ENCODE data around the gene HOXC4. TPM values are rescaled to one million over a fixed set of nuclear protein-coding genes. Genes with fewer than 3 reads are reported as not detected.
"Not testable (repeated sequence)": the region's sequence is repeated elsewhere in the genome, so short reads cannot be mapped to it uniquely, and the experiment has no call there.

The HOXC4 gene
- total and polyA plus RNA-seq, 9 donors: 10.1 to 29.6 (median 21.6) TPM

DNA sequence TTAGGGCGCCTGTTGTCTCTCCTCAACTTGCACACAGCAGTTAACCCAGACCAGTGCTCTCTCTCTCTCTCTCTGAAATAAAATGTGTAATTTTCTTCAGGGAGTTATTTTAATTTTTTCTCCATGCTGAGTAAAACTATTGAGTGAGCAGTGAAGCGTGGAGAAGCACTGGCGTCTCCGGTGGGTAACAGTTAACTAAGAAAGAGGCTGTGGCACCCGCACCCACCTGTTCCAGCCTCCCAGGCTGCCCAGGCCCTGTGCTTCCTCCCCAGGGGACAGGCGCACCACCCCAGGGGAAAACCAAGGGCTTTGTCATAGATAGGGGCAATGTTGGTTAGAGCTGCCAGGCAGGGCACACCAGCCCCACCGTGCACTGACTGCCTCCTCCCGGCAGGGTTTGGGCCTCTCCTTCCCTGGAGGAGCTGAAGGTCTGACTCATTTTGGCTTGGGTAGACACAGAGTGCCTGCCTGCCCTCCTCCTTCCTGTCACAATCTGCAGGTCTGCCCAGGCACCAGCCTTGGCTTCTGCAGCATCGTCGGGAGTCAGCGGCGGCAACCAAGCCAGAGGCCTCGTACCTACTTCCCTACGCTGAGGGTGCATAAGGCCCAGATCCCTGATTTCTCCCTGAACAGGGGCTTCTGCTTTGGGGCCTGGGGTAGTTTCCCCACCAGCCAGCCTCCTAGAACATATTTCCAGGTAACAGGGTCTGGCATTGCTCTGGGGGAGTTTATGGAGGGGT is 16.8 kb upstream of the HOXC4 start:
- Histone ChIP-seq H3K27me3 (ENCODE audit: control insufficient read depth, insufficient read depth, low read length) (peaks cover 50% of the 10 kb centered on the region), H3K4me3 (ENCODE audit: low read length) (no peak overlapping the region), H3K36me3 (ENCODE audit: control insufficient read depth, insufficient read depth, low read length) (peaks cover 12% of the 10 kb centered on the region), H3K9me3 (replicated peaks; ENCODE audit: control insufficient read depth, low read depth, low read length) (no peaks in the 10 kb centered on the region), H3K4me1 (ENCODE audit: control insufficient read depth, insufficient read depth, low read length) (peaks cover 89% of the 10 kb centered on the region), H3K27ac (ENCODE audit: low read length) (peak overlapping the region; percentile 96)
- DNase-seq: peak; percentile 33
- WGBS (ENCODE audit: insufficient coverage): 54% methylated on average over 12 of the region's 14 CpGs

DNA sequence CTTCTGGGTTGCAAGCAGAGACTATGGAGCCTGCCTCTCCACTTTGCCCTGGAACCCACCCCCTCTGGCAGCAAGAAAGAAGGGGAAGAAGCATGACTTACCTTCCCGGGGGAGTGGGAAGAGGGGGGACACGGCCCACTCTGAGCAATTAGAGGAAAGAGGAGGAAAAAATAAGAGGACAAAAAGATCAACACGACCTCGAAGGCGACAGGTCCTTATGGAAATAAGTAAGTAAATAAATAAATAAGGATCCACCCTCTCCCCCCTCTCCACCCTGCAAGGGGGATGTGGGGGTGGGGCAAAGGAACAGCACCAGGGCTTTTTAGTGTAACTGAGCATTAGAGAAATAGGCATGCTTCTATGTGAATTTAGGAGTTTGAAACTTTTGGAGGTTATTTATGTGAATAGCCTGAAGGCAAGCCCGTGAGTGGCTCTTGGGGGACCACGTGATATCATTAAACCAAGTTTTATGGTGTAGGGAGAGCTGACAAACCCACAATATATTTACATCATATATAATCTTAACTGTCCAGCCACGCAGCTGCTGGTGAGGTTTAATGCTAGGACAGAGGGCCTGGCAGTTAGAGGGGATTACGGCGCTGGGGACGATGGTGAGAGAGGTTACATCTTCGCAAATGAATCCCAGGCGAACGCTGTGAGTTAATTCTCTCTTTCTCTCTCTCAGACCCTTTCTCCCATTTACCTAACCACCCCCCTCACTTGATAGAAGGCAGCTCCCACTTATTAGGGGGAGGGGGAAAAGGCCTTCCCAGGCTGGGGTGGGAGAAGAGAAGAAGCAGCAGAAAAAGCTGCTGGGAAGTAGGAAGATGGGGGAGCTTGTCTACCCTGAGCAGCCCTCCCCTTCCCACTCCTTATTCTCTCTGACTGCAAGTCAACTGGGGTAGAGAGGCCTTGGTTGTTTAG is 16.0 kb upstream of the HOXC4 start:
- peak; percentile 80 for DNase-seq
- 20% methylated on average over 1 of the region's 14 CpGs for WGBS (ENCODE audit: insufficient coverage)
- peaks cover 42% of the 10 kb centered on the region for H3K27me3 ChIP-seq (ENCODE audit: control insufficient read depth, insufficient read depth, low read length)
- no peaks in the 10 kb centered on the region for H3K9me3 ChIP-seq (replicated peaks; ENCODE audit: control insufficient read depth, low read depth, low read length)
- peak overlapping the region; percentile 38 for H3K4me3 ChIP-seq (ENCODE audit: low read length)
- peaks cover 85% of the 10 kb centered on the region for H3K4me1 ChIP-seq (ENCODE audit: control insufficient read depth, insufficient read depth, low read length)
- H3K36me3 ChIP-seq (ENCODE audit: control insufficient read depth, insufficient read depth, low read length): peaks cover 8% of the 10 kb centered on the region
- H3K27ac ChIP-seq (ENCODE audit: low read length): peak overlapping the region; percentile 96

DNA sequence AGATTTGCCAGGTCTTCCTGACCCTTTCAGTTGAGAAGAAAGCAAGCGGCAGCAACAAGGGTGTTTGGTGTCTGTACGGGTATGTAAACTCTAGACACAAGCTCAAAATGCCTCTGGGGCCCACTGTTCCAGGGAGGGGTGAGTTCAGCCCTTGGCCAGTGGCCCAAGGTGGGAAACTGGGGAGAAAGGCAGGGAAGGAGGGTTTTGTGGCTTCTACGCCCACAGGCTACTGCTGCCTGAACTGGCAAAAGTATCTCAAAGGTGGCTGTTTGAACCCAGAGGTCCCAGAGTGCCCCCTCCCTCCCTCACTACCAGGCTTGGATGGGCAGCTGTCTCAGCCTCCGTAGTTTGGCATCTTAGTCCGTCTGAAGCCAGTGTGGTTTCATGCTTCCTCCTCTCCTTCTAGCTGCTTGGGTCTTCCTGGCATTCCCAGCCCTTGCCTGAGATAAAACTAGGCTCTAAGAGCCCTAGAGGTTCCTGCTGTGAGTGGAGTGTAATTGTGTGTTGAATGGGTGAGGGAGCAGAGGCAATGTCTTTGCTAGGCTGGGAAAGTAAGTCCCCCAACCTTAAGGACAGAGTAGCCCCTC is 15.3 kb upstream of the HOXC4 start:
- DNase-seq: peak; percentile 59
- peaks cover 85% of the 10 kb centered on the region for H3K4me1 ChIP-seq (ENCODE audit: control insufficient read depth, insufficient read depth, low read length)
- WGBS (ENCODE audit: insufficient coverage): 80% methylated on average over 1 of the region's 5 CpGs
- H3K36me3 ChIP-seq (ENCODE audit: control insufficient read depth, insufficient read depth, low read length): peaks cover 8% of the 10 kb centered on the region
- H3K27me3 ChIP-seq (ENCODE audit: control insufficient read depth, insufficient read depth, low read length): peaks cover 35% of the 10 kb centered on the region
- H3K27ac ChIP-seq (ENCODE audit: low read length): peak overlapping the region; percentile 96
- peak overlapping the region; percentile 38 for H3K4me3 ChIP-seq (ENCODE audit: low read length)
- no peaks in the 10 kb centered on the region for H3K9me3 ChIP-seq (replicated peaks; ENCODE audit: control insufficient read depth, low read depth, low read length)

DNA sequence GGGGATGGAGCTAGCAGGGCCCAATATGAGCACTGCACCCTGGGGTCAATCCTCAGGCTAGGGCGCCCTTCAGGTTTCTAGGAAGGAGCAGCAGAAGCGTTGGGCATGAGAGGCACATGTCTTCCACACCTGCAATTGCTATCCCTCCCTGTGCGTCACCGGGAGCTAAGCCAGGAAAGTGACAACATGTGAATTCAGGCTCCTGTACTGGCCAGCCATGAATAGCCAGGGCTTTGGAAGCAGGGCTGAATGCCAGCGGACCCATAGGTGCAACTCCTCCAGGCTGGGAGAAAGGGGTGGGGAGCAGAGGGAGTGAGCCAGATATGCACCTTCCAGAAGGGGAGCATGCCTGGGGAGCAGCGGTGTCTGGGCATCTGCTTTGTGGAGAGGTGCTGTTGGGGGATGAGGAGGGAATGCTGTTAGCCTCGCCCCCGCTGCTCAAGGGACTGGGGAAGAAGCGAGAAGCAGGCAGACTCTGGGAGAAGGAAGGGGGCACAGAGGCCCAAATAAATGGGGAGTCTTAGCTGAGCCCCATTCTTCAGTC is 14.7 kb upstream of the HOXC4 start:
- peak overlapping the region; percentile 96 for H3K27ac ChIP-seq (ENCODE audit: low read length)

DNA sequence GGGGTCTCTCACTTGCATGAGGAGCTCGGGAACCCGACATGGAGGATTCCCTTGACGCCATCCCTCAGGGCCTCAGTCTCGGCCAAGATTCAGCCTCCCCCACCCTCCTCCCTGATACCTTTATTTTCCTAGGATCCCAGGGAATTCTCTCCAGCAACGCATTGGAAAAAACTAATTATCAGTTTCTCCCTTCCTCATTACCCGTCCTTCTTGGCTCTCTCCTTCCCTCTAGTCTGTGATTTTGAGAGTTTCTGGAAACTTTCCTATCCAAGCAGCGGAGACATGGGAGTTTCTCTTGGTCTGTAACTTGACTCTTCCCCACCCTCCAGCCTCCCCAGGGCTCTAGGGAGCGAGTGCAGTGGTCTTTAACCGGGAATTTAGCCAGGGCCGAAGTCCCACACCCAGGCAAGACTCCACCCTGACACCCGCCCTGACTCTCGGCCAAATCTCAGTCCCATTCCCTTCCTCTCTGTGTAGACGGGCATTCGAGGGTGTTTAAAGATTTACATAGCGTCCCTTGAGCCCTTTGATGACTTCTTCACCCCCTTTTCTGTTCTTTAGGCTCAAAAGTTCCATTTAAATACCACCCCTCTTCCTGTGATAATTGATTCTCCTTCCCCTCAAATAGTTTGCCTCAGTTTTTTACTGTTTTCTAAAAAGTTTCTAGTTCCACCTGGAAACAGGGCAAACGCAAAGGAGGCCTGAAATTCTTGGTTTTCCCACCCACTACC is 14.1 kb upstream of the HOXC4 start:
- H3K36me3 ChIP-seq (ENCODE audit: control insufficient read depth, insufficient read depth, low read length): peaks cover 4% of the 10 kb centered on the region
- 6% methylated on average over 9 of the region's 16 CpGs for WGBS (ENCODE audit: insufficient coverage)
- peak overlapping the region; percentile 38 for H3K4me3 ChIP-seq (ENCODE audit: low read length)
- H3K27ac ChIP-seq (ENCODE audit: low read length): peak overlapping the region; percentile 96
- H3K4me1 ChIP-seq (ENCODE audit: control insufficient read depth, insufficient read depth, low read length): peaks cover 90% of the 10 kb centered on the region
- DNase-seq: peak; percentile 98
- no peaks in the 10 kb centered on the region for H3K9me3 ChIP-seq (replicated peaks; ENCODE audit: control insufficient read depth, low read depth, low read length)
- H3K27me3 ChIP-seq (ENCODE audit: control insufficient read depth, insufficient read depth, low read length): peaks cover 28% of the 10 kb centered on the region

More for the DNA sequence above, 14.7 kb upstream of the HOXC4 start:
- H3K4me3 ChIP-seq (ENCODE audit: low read length): peak overlapping the region; percentile 38
- no peaks in the 10 kb centered on the region for H3K9me3 ChIP-seq (replicated peaks; ENCODE audit: control insufficient read depth, low read depth, low read length)
- peaks cover 89% of the 10 kb centered on the region for H3K4me1 ChIP-seq (ENCODE audit: control insufficient read depth, insufficient read depth, low read length)
- peaks cover 33% of the 10 kb centered on the region for H3K27me3 ChIP-seq (ENCODE audit: control insufficient read depth, insufficient read depth, low read length)
- peaks cover 8% of the 10 kb centered on the region for H3K36me3 ChIP-seq (ENCODE audit: control insufficient read depth, insufficient read depth, low read length)
- 16% methylated on average over 7 of the region's 9 CpGs for WGBS (ENCODE audit: insufficient coverage)
- peak; percentile 93 for DNase-seq

DNA sequence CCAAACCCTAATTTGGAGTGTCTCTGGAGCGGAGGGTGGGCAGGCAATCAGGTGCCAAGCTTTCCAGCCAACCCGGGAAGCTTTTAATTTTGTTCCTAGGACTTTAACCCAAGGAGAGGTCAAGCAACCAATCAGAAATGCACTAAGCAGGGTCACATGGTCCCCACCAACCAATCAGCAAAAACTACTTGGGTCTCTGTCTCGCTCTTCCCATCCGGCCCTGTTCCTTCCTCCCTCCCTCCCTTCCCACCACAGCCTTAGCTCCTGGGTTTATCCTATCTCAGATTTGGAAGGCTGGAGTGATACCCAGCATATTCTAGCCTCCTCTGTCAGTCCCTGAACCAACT is 13.5 kb upstream of the HOXC4 start:
- Histone ChIP-seq H3K36me3 (ENCODE audit: control insufficient read depth, insufficient read depth, low read length) (no peaks in the 10 kb centered on the region), H3K9me3 (replicated peaks; ENCODE audit: control insufficient read depth, low read depth, low read length) (no peaks in the 10 kb centered on the region), H3K27me3 (ENCODE audit: control insufficient read depth, insufficient read depth, low read length) (peaks cover 23% of the 10 kb centered on the region), H3K4me1 (ENCODE audit: control insufficient read depth, insufficient read depth, low read length) (peaks cover 88% of the 10 kb centered on the region), H3K27ac (ENCODE audit: low read length) (peak overlapping the region; percentile 96), H3K4me3 (ENCODE audit: low read length) (peak overlapping the region; percentile 38)
- peak; percentile 87 for DNase-seq
- WGBS (ENCODE audit: insufficient coverage): 26% methylated on average over 4 of the region's 4 CpGs

DNA sequence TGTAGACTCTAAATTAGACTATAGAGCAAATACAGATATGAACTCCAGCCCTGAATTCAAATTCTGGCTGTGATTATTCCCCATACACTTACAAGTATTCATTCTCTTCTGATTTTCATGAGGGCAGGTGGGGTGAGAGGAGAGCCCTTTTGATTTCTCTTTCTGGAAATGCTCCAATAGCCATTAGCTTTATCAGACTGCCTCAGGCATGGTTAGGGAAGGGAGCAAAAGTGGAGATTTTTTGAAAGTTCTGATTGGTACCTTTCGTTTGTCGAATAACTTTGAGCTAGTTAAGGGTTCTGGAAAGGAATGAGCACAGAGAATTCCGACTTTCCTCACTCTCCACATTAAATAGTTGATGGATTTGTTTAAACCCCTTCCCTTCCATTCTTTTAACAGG is 13.0 kb upstream of the HOXC4 start:
- Histone ChIP-seq H3K27ac (ENCODE audit: low read length) (peak overlapping the region; percentile 96), H3K4me3 (ENCODE audit: low read length) (no peak overlapping the region), H3K4me1 (ENCODE audit: control insufficient read depth, insufficient read depth, low read length) (peaks cover 84% of the 10 kb centered on the region), H3K9me3 (replicated peaks; ENCODE audit: control insufficient read depth, low read depth, low read length) (no peaks in the 10 kb centered on the region), H3K27me3 (ENCODE audit: control insufficient read depth, insufficient read depth, low read length) (peaks cover 21% of the 10 kb centered on the region), H3K36me3 (ENCODE audit: control insufficient read depth, insufficient read depth, low read length) (no peaks in the 10 kb centered on the region)
- DNase-seq: no peak
- no CpG with 5 or more reads among the region's 3 CpGs for WGBS (ENCODE audit: insufficient coverage)

DNA sequence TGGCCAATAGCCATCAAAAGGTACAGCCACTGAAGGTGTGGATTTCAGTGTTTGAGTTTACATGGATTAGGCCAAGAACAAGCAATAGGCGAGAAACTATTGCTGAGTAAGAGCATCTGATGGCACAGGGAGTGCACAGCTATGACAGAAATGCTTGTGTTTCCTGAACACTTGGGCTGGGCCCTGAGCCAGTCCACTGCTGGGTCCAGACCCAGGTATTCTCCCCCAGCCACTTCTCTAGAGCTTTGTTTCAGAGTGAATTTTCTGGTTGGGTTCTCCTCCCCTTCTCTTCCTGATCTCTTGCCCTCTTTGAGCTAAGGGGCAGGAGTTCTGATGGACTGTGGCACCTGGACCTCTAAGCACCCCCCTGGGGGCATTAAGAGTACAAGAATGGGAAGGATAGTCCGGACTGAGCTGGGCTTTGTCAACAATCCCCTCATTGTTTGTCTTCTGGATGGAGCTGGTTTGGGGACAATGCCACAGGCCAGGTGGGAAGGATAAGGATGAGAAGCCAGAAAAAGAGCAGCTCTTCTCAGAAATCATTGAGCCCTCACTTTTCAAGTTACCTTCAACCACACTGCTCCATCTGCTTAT is 12.4 kb upstream of the HOXC4 start:
- Histone ChIP-seq H3K27ac (ENCODE audit: low read length) (peak overlapping the region; percentile 96), H3K9me3 (replicated peaks; ENCODE audit: control insufficient read depth, low read depth, low read length) (no peaks in the 10 kb centered on the region), H3K4me1 (ENCODE audit: control insufficient read depth, insufficient read depth, low read length) (peaks cover 80% of the 10 kb centered on the region), H3K4me3 (ENCODE audit: low read length) (no peak overlapping the region), H3K27me3 (ENCODE audit: control insufficient read depth, insufficient read depth, low read length) (peaks cover 25% of the 10 kb centered on the region), H3K36me3 (ENCODE audit: control insufficient read depth, insufficient read depth, low read length) (no peaks in the 10 kb centered on the region)
- WGBS (ENCODE audit: insufficient coverage): 33% methylated on average over 1 of the region's 2 CpGs
- no peak for DNase-seq

DNA sequence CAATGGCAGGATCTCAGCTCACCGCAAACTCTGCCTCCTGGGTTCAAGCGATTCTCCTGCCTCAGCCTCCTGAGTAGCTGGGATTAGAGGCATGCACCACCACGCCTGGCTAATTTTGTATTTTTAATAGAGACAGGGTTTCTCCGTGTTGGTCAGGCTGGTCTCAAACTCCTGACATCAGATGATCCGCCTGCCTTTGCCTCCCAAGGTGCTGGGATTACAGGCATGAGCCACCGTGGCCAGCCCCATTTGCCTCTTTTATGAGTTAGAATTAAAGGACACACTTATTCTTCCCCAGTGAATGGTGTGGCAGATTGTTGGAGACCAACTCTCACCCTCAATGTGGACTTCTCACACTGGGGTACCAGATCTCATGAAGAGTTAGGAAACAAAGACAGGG is 11.6 kb upstream of the HOXC4 start:
- DNase-seq; H3K4me3 ChIP-seq (ENCODE audit: low read length); H3K27ac ChIP-seq (ENCODE audit: low read length); H3K36me3 ChIP-seq (ENCODE audit: control insufficient read depth, insufficient read depth, low read length); H3K9me3 ChIP-seq (replicated peaks; ENCODE audit: control insufficient read depth, low read depth, low read length): not testable (repeated sequence)
- Histone ChIP-seq H3K27me3 (ENCODE audit: control insufficient read depth, insufficient read depth, low read length) (peaks cover 26% of the 10 kb centered on the region), H3K4me1 (ENCODE audit: control insufficient read depth, insufficient read depth, low read length) (peaks cover 76% of the 10 kb centered on the region)
- 93% methylated on average over 2 of the region's 6 CpGs for WGBS (ENCODE audit: insufficient coverage)

Data from muscle of leg (tissue), 11 donors.